OCI-LY7 (cell line): ENCODE data around the gene IL17A. TPM values are rescaled to one million over a fixed set of nuclear protein-coding genes. Genes with fewer than 3 reads are reported as not detected.
"Not testable (repeated sequence)": the region's sequence is repeated elsewhere in the genome, so short reads cannot be mapped to it uniquely, and the experiment has no call there.

ENCODE experiments used
- BruUV-seq: library from RNA; stranded (reverse); fragments of 400-500 nt; replicated peaks from 2 replicates; lab custom pipeline; 2021; lab: Mats Ljungman, UMichigan
- CTCF ChIA-PET: fragments of 300-600 bp; sonication (Branson Sonifier 250); formaldehyde crosslinking; loops from one replicate; lab custom pipeline; 2022; ENCODE audit warnings: antibody characterized with exemption; ENCODE audit not compliant: unreplicated experiment; lab: Charles Lee
- POLR2A ChIA-PET: fragments of 300-600 bp; sonication (Branson Sonifier 250); formaldehyde crosslinking; loops from one replicate; lab custom pipeline; 2022; ENCODE audit warnings: antibody characterized with exemption; lab: Charles Lee
- DNase-seq: peaks from one replicate; pipeline ENCODE4 v3.0.0-alpha.2; 2015; ENCODE audit warnings: low spot score
- H2AFZ ChIP-seq: fragments of 200-600 bp; sonication (generic), shearing (Covaris generic); 2 replicates; pipeline ENCODE4 v1.6.1; 2014; ENCODE audit warnings: mild to moderate bottlenecking, antibody characterized with exemption, low read length, moderate library complexity
- H3K27ac ChIP-seq: fragments of 200-600 bp; sonication (generic); 2 replicates; pipeline ENCODE4 v1.5.1; 2014; ENCODE audit warnings: mixed run types, low read depth, mild to moderate bottlenecking, moderate library complexity, low read length, inconsistent platforms; ENCODE audit not compliant: poor library complexity, severe bottlenecking
- H3K36me3 ChIP-seq: fragments of 200-600 bp; sonication (generic); 2 replicates; pipeline ENCODE4 v1.6.1; 2014; ENCODE audit warnings: mild to moderate bottlenecking, antibody characterized with exemption, low read length, moderate library complexity, mixed read lengths; ENCODE audit not compliant: insufficient read depth
- H3K4me1 ChIP-seq: fragments of 200-600 bp; sonication (generic); 2 replicates; pipeline ENCODE4 v1.5.1; 2014; ENCODE audit warnings: mild to moderate bottlenecking, low read length; ENCODE audit not compliant: insufficient read depth, poor library complexity, severe bottlenecking
- H3K4me2 ChIP-seq: fragments of 200-600 bp; sonication (generic); 2 replicates; pipeline ENCODE4 v1.6.1; 2014; ENCODE audit warnings: mild to moderate bottlenecking, low read length
- H3K4me3 ChIP-seq: fragments of 200-600 bp; sonication (generic); 2 replicates; pipeline ENCODE4 v1.5.1; 2014; ENCODE audit warnings: mild to moderate bottlenecking, low read depth, low read length; ENCODE audit not compliant: poor library complexity, severe bottlenecking
- H3K79me2 ChIP-seq: fragments of 200-600 bp; sonication (generic); 2 replicates; pipeline ENCODE4 v1.6.1; 2016; ENCODE audit warnings: low read depth, mild to moderate bottlenecking, low read length, moderate library complexity, mixed read lengths; ENCODE audit not compliant: insufficient read depth
- H3K9me2 ChIP-seq: fragments of 200-600 bp; sonication (generic); 2 replicates; pipeline ENCODE4 v1.6.1; 2016; ENCODE audit warnings: mild to moderate bottlenecking, low read length, mixed read lengths; ENCODE audit not compliant: insufficient read depth
- H3K9me3 ChIP-seq: fragments of 200-600 bp; sonication (generic); 2 replicates; pipeline ENCODE4 v1.6.1; 2014; ENCODE audit warnings: mild to moderate bottlenecking, mixed run types, low read length, mixed read lengths
- H4K20me1 ChIP-seq: fragments of 200-600 bp; sonication (generic); 2 replicates; pipeline ENCODE4 v1.6.1; 2014; ENCODE audit warnings: mild to moderate bottlenecking, antibody characterized with exemption, low read length, moderate library complexity, mixed read lengths; ENCODE audit not compliant: insufficient read depth
- EZH2phosphoT487 ChIP-seq: fragments of 200-600 bp; sonication (generic); IDR thresholded peaks from 2 replicates; pipeline ENCODE4 v1.6.1; 2018; ENCODE audit warnings: low read depth, borderline replicate concordance, mild to moderate bottlenecking, mixed run types, antibody characterized with exemption, low read length, moderate library complexity, mixed read lengths
- intact Hi-C: fragments of 100-400 bp; cut with micrococcal nuclease; formaldehyde crosslinking; loops from one replicate; pipeline ENCODE4 v1.10.0; 2022; ENCODE audit not compliant: unreplicated experiment
- total RNA-seq, 2 experiments: library from RNA; depleted of rRNA in 1 of 2; stranded (reverse); fragments of >200 nt in 1 of 2; shearing (Covaris generic) in 1 of 2; gene quantifications; 2 replicates each; pipeline ENCODE4 v1.2.3, GENCODE V29; 2014 to 2022
- TF ChIP-seq, protein P1 (sequence below): fragments of 200-600 bp; sonication (generic); conservative IDR thresholded peaks from 2 replicates; pipeline ENCODE4 v1.5.1; 2014; ENCODE audit warnings: mild to moderate bottlenecking, antibody characterized with exemption, low read length, moderate library complexity, mixed read lengths

IL17A gene
- total RNA-seq, 2 experiments from 2014 or later = not detected

DNA sequence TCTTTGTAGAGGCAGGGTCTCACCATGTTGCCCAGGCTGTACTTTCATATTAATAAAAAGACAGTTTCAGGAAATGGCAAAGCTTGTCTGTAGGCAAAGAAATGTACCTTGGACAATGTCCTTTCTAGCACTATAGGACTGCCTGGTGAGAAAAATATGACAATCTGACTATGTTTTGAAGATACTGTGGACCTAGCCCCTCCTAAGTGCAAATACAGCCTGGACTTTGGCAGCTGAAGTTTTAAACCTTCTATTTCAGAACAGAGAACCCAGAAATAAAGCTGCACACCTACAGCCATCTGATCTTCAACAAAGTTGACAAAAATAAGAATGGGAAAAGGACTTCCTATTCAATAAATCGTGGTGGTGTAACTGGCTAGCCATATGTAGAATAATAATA is 18.9 kb upstream of the IL17A start:
- Histone ChIP-seq H3K4me2 (no peak overlapping the region), H3K79me2 (no peaks in the 10 kb centered on the region), H3K27ac (no peak overlapping the region), H3K9me2 (no peaks in the 10 kb centered on the region), H3K4me1 (no peaks in the 10 kb centered on the region), H3K9me3 (no peaks in the 10 kb centered on the region), H3K36me3 (no peaks in the 10 kb centered on the region), H4K20me1 (no peaks in the 10 kb centered on the region), H3K4me3 (no peak overlapping the region), H2AFZ (no peak overlapping the region)
- intact Hi-C loops = no loop called here
- CTCF ChIA-PET = no interaction called here
- DNase-seq = no peak
- POLR2A ChIA-PET = no interaction called here
- BruUV-seq = no TSS peak
- no peak for TF ChIP-seq EZH2phosphoT487
- TF ChIP-seq, protein P1, sequence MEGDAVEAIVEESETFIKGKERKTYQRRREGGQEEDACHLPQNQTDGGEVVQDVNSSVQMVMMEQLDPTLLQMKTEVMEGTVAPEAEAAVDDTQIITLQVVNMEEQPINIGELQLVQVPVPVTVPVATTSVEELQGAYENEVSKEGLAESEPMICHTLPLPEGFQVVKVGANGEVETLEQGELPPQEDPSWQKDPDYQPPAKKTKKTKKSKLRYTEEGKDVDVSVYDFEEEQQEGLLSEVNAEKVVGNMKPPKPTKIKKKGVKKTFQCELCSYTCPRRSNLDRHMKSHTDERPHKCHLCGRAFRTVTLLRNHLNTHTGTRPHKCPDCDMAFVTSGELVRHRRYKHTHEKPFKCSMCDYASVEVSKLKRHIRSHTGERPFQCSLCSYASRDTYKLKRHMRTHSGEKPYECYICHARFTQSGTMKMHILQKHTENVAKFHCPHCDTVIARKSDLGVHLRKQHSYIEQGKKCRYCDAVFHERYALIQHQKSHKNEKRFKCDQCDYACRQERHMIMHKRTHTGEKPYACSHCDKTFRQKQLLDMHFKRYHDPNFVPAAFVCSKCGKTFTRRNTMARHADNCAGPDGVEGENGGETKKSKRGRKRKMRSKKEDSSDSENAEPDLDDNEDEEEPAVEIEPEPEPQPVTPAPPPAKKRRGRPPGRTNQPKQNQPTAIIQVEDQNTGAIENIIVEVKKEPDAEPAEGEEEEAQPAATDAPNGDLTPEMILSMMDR = no peak

DNA sequence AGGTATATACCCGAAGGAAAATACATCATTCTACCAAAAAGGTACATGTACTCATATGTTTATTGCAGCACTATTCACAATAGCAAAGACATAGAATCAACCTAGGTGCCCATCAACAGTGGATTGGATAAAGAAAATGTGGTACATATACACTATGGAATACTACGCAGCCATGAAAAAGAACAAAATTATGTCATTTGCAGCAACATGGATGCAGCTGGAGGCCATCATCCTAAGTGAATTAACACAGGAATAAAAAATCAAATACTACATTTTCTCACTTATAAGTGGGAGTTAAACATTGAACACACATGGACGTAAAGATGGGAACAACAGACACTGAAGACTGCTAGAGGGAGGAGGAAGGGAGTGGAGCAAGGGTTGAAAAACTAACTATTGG is 17.8 kb upstream of the IL17A start:
- H3K4me3 ChIP-seq, intact Hi-C loops, CTCF ChIA-PET, H3K9me3 ChIP-seq, H3K4me1 ChIP-seq, H3K79me2 ChIP-seq, POLR2A ChIA-PET, H4K20me1 ChIP-seq, BruUV-seq, DNase-seq, H3K36me3 ChIP-seq, H3K9me2 ChIP-seq, H3K4me2 ChIP-seq, H2AFZ ChIP-seq, H3K27ac ChIP-seq: not testable (repeated sequence)

DNA sequence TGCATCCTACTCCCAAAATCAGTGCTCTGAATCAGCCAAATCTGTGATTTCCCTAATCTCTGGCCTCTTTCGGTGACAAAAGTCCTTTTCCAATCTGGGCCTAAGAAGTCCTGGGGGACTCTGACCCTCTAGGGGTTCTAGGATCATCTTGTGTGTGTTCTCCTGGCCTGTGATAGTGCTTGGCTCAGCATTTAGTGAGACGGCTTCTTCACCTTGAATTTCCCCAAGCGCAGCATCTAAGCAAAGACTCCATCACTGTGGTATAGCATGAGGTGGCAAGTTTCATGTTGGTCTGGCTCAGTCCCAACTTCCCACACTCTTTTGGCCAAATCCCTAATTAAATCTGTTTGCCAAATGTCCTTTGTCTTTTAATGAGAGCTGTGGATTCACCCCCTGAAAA is 12.1 kb upstream of the IL17A start:
- H3K79me2 ChIP-seq = no peaks in the 10 kb centered on the region
- H3K4me2 ChIP-seq = no peak overlapping the region
- no peaks in the 10 kb centered on the region for H4K20me1 ChIP-seq
- H3K27ac ChIP-seq = no peak overlapping the region
- H2AFZ ChIP-seq = no peak overlapping the region
- TF ChIP-seq EZH2phosphoT487 = no peak
- TF ChIP-seq, protein P1 = no peak
- DNase-seq = no peak
- no peaks in the 10 kb centered on the region for H3K9me3 ChIP-seq
- H3K4me1 ChIP-seq = no peaks in the 10 kb centered on the region
- CTCF ChIA-PET = no interaction called here
- intact Hi-C loops = no loop called here
- BruUV-seq = no TSS peak
- no peak overlapping the region for H3K4me3 ChIP-seq
- no peaks in the 10 kb centered on the region for H3K36me3 ChIP-seq
- no peaks in the 10 kb centered on the region for H3K9me2 ChIP-seq
- POLR2A ChIA-PET = interaction anchor here (0.7 kb wide), 2 partner anchors 10 to 612 kb away, joined by 3 to 4 read pairs; no protein-coding TSS in a partner anchor
